Measurements from ENCODE around the gene PIP4K2A. TPM values are rescaled to one million over a fixed set of nuclear protein-coding genes. Genes with fewer than 3 reads are reported as not detected.

PIP4K2A gene
- total RNA-seq, 2 donors from 2014 or later = 13.2 to 17.4 TPM

- no peak for TF ChIP-seq POLR2AphosphoS5 (IDR thresholded peaks at IDR 0.05)
- TF ChIP-seq CTCF (IDR thresholded peaks at IDR 0.05) = no peak
- TF ChIP-seq POLR2A (IDR thresholded peaks at IDR 0.05) = no peak
- H3K9me3 ChIP-seq = no peaks in the 10 kb centered on the region
- no peak overlapping the region for H3K4me3 ChIP-seq
- H3K36me3 ChIP-seq = no peaks in the 10 kb centered on the region
- no peak for DNase-seq (ENCODE audit: low spot score)
- no peaks in the 10 kb centered on the region for H3K27me3 ChIP-seq (replicated peaks; ENCODE audit: insufficient read depth)
- 95% methylated on average over 6 of the region's 6 CpGs for WGBS
- no peak overlapping the region for H3K27ac ChIP-seq
- no peaks in the 10 kb centered on the region for H3K4me1 ChIP-seq (replicated peaks)
- intact Hi-C loops (cut with DNase I) = no loop called here
Measured at GRCh38 chr10:22537810-22538209, 176.6 kb downstream of the PIP4K2A start.

GRCh38 chr10:22536620-22537019, 177.8 kb downstream of the PIP4K2A start:
- no peak for TF ChIP-seq POLR2A (IDR thresholded peaks at IDR 0.05)
- no peak for TF ChIP-seq CTCF (IDR thresholded peaks at IDR 0.05)
- TF ChIP-seq POLR2AphosphoS5 (IDR thresholded peaks at IDR 0.05) = no peak
- H3K27ac ChIP-seq = no peak overlapping the region
- H3K36me3 ChIP-seq = no peaks in the 10 kb centered on the region
- H3K4me3 ChIP-seq = no peak overlapping the region
- intact Hi-C loops (cut with DNase I) = no loop called here
- WGBS = 93% methylated on average over 8 of the region's 8 CpGs
- H3K4me1 ChIP-seq (replicated peaks) = no peaks in the 10 kb centered on the region
- DNase-seq (ENCODE audit: low spot score) = no peak
- no peaks in the 10 kb centered on the region for H3K9me3 ChIP-seq
- H3K27me3 ChIP-seq (replicated peaks; ENCODE audit: insufficient read depth) = no peaks in the 10 kb centered on the region

- H3K27ac ChIP-seq = no peak overlapping the region
- H3K27me3 ChIP-seq (replicated peaks; ENCODE audit: insufficient read depth) = no peaks in the 10 kb centered on the region
- no peak for TF ChIP-seq CTCF (IDR thresholded peaks at IDR 0.05)
- TF ChIP-seq POLR2A (IDR thresholded peaks at IDR 0.05) = no peak
- no peak for TF ChIP-seq POLR2AphosphoS5 (IDR thresholded peaks at IDR 0.05)
- H3K4me1 ChIP-seq (replicated peaks) = no peaks in the 10 kb centered on the region
- no peak for DNase-seq (ENCODE audit: low spot score)
- 73% methylated on average over 9 of the region's 9 CpGs for WGBS
- intact Hi-C loops (cut with DNase I) = no loop called here
- no peak overlapping the region for H3K4me3 ChIP-seq
- no peaks in the 10 kb centered on the region for H3K9me3 ChIP-seq
- no peaks in the 10 kb centered on the region for H3K36me3 ChIP-seq
Measured at GRCh38 chr10:22534849-22535604, 179.4 kb downstream of the PIP4K2A start.

GRCh38 chr10:22531441-22531840, 182.9 kb downstream of the PIP4K2A start:
- no peak overlapping the region for H3K4me3 ChIP-seq
- no peak for DNase-seq (ENCODE audit: low spot score)
- H3K27ac ChIP-seq = no peak overlapping the region
- TF ChIP-seq POLR2A (IDR thresholded peaks at IDR 0.05) (no peak), POLR2AphosphoS5 (IDR thresholded peaks at IDR 0.05) (no peak), CTCF (IDR thresholded peaks at IDR 0.05) (no peak)
- no peaks in the 10 kb centered on the region for H3K36me3 ChIP-seq
- 96% methylated on average over 2 of the region's 2 CpGs for WGBS
- intact Hi-C loops (cut with DNase I) = no loop called here
- H3K9me3 ChIP-seq = no peaks in the 10 kb centered on the region
- H3K27me3 ChIP-seq (replicated peaks; ENCODE audit: insufficient read depth) = no peaks in the 10 kb centered on the region
- no peaks in the 10 kb centered on the region for H3K4me1 ChIP-seq (replicated peaks)

GRCh38 chr10:22531008-22531407, 183.4 kb downstream of the PIP4K2A start:
- no peak for DNase-seq (ENCODE audit: low spot score)
- H3K36me3 ChIP-seq = no peaks in the 10 kb centered on the region
- H3K9me3 ChIP-seq = no peaks in the 10 kb centered on the region
- no peak overlapping the region for H3K27ac ChIP-seq
- no peak for TF ChIP-seq CTCF (IDR thresholded peaks at IDR 0.05)
- TF ChIP-seq POLR2A (IDR thresholded peaks at IDR 0.05) = no peak
- TF ChIP-seq POLR2AphosphoS5 (IDR thresholded peaks at IDR 0.05) = no peak
- H3K4me3 ChIP-seq = no peak overlapping the region
- 79% methylated on average over 3 of the region's 3 CpGs for WGBS
- intact Hi-C loops (cut with DNase I) = no loop called here
- H3K4me1 ChIP-seq (replicated peaks) = no peaks in the 10 kb centered on the region
- H3K27me3 ChIP-seq (replicated peaks; ENCODE audit: insufficient read depth) = no peaks in the 10 kb centered on the region

Data from prostate gland (tissue), 2 donors.